ENCODE measurements around the gene PRAC1.

Gene PRAC1

DNA sequence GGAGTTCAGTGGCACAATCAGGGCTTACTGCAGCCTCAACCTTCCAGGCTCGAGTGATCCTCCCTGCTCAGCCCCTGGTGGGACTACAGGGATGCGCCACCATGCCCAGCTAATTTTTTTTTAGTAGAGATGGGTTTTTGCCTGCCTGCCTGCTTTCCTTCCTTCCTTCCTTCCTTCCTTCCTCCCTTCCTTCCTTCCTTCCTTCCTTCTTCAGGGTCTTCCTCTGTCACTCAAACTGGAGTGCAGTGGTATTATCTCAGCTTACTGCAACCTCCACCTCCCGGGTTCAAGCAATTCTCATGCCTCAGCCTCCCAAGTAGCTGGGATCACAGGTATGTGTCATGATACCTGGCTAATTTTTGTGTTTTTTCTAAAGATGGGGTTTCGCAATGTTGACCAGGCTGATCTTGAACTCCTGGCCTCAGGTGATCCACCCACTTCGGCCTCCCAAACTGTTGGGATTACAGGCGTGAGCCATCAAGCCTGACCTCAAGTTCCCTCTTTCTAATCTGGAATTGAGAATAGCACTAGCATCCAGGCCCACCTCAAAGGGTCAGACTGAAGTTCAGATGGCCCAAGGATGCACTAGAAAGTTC lies 45.3 kb downstream of the PRAC1 start:
- Histone ChIP-seq H3K4me1 (no peaks in the 10 kb centered on the region), H3K4me3 (ENCODE audit: low read depth, low read length) (no peak overlapping the region), H3K4me2 (ENCODE audit: low read length) (no peak overlapping the region), H3K36me3 (ENCODE audit: control insufficient read depth, insufficient read depth, low read length) (no peaks in the 10 kb centered on the region), H3K27me3 (ENCODE audit: control insufficient read depth, insufficient read depth, low read length) (peaks cover 5% of the 10 kb centered on the region), H2AFZ (no peak overlapping the region), H3K9me3 (ENCODE audit: control insufficient read depth, low read length) (no peaks in the 10 kb centered on the region), H3K27ac (no peak overlapping the region), H3K9ac (no peak overlapping the region), H3K79me2 (no peaks in the 10 kb centered on the region)
- TF ChIP-seq, protein P1, sequence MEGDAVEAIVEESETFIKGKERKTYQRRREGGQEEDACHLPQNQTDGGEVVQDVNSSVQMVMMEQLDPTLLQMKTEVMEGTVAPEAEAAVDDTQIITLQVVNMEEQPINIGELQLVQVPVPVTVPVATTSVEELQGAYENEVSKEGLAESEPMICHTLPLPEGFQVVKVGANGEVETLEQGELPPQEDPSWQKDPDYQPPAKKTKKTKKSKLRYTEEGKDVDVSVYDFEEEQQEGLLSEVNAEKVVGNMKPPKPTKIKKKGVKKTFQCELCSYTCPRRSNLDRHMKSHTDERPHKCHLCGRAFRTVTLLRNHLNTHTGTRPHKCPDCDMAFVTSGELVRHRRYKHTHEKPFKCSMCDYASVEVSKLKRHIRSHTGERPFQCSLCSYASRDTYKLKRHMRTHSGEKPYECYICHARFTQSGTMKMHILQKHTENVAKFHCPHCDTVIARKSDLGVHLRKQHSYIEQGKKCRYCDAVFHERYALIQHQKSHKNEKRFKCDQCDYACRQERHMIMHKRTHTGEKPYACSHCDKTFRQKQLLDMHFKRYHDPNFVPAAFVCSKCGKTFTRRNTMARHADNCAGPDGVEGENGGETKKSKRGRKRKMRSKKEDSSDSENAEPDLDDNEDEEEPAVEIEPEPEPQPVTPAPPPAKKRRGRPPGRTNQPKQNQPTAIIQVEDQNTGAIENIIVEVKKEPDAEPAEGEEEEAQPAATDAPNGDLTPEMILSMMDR (IDR thresholded peaks at IDR 0.05) = no peak

DNA sequence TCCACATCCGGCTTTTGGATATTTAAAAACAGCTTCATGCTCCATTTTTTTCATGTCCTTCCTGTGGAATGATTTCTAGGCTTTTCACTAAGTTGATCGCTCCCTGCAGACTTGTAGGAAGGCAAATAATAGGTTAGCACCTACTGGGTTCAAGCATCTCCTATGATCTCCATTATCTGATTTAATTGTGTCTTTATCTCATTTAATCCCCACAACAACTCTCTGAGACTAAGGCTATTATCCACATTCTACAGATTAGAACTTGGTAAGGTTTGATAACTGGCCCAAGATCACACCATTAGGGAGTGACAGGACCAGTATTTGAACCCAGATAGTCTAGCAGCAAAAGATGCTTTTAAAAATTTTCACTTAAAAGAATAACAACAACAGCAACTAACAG lies 50.0 kb downstream of the PRAC1 start:
- H3K27me3 ChIP-seq (ENCODE audit: control insufficient read depth, insufficient read depth, low read length) = peaks cover 8% of the 10 kb centered on the region
- H2AFZ ChIP-seq = peak overlapping the region; percentile 62
- H3K79me2 ChIP-seq = no peaks in the 10 kb centered on the region
- peak overlapping the region; percentile 91 for H3K4me2 ChIP-seq (ENCODE audit: low read length)
- no peak overlapping the region for H3K27ac ChIP-seq
- H3K4me1 ChIP-seq = no peaks in the 10 kb centered on the region
- H3K36me3 ChIP-seq (ENCODE audit: control insufficient read depth, insufficient read depth, low read length) = no peaks in the 10 kb centered on the region
- TF ChIP-seq, protein P1 (IDR thresholded peaks at IDR 0.05) = no peak
- no peaks in the 10 kb centered on the region for H3K9me3 ChIP-seq (ENCODE audit: control insufficient read depth, low read length)
- H3K9ac ChIP-seq = no peak overlapping the region
- H3K4me3 ChIP-seq (ENCODE audit: low read depth, low read length) = no peak overlapping the region
